HCT116 (cell line): ENCODE results near the gene DIP2B. TPM values are rescaled to one million over a fixed set of nuclear protein-coding genes. Genes with fewer than 3 reads are reported as not detected.

Experiments
- ATAC-seq: fragments of 200-7000 bp; cut with Tn5 transposase; 2 replicates; pipeline ENCODE4 v1.9.1; 2020; ENCODE audit warnings: mild to moderate bottlenecking, moderate library complexity
- BruUV-seq: library from RNA; stranded (reverse); fragments of 400-500 nt; replicated peaks from 2 replicates; lab custom pipeline; 2021; lab: Mats Ljungman, UMichigan
- CTCF ChIA-PET: fragments of 300-600 bp; sonication (Branson Sonifier 250); formaldehyde crosslinking; loops from one replicate; lab custom pipeline; 2021; ENCODE audit warnings: antibody characterized with exemption; lab: Charles Lee
- POLR2A ChIA-PET: fragments of 300-600, 350-600 bp; sonication (Branson Sonifier 250); formaldehyde crosslinking; loops from one replicate; lab custom pipeline; 2021; ENCODE audit warnings: antibody characterized with exemption; lab: Charles Lee
- RAD21 ChIA-PET, 2 experiments: fragments of 300-600 bp; sonication (Branson Sonifier 250); formaldehyde crosslinking; loops; one replicate each; lab custom pipeline; 2023; ENCODE audit warnings: low total read pairs in 2 of 2; ENCODE audit not compliant: uncharacterized antibody in 2 of 2, unreplicated experiment in 2 of 2, low non-redundant PET in 1 of 2; lab: Charles Lee
- DNase-seq: peaks from one replicate; pipeline ENCODE4 v3.0.0-alpha.2; 2010; ENCODE audit warnings: low read depth, low spot score
- H2AFZ ChIP-seq: fragments of 200-600 bp; shearing (Covaris generic), sonication (generic); 2 replicates; pipeline ENCODE4 v1.6.1; 2017; ENCODE audit warnings: low read depth, mixed run types, mixed read lengths, antibody characterized with exemption, low read length; ENCODE audit not compliant: poor library complexity, severe bottlenecking
- H3K27ac ChIP-seq: 2 replicates; pipeline ENCODE4 v1.5.1; 2012; ENCODE audit warnings: low read depth, low read length
- H3K27me3 ChIP-seq: fragments of 200-600 bp; sonication (generic); 2 replicates; pipeline ENCODE4 v1.6.1; 2016; ENCODE audit warnings: mixed run types, low read length, mixed read lengths; ENCODE audit not compliant: insufficient read depth
- H3K36me3 ChIP-seq, 2 experiments: fragments of 200-500 bp in 1 of 2; fragments of 200-600 bp in 1 of 2; sonication (Bioruptor generic) in 1 of 2; sonication (generic) in 1 of 2; 2 replicates each; pipeline versions ENCODE4 v1.5.1 to v1.6.1; 2014 to 2016; ENCODE audit warnings: low read length in 2 of 2, inconsistent platforms in 1 of 2, mixed read lengths in 1 of 2, mixed run types in 1 of 2; ENCODE audit not compliant: insufficient read depth in 2 of 2, control insufficient read depth in 1 of 2
- H3K4me1 ChIP-seq, 2 experiments: fragments of 200-600 bp in 1 of 2; sonication (generic) in 1 of 2; 2 replicates each; pipeline versions ENCODE4 v1.5.1 to v1.6.1; 2012 to 2017; ENCODE audit warnings: low read length in 2 of 2, inconsistent platforms in 1 of 2, mild to moderate bottlenecking in 1 of 2, mixed read lengths in 1 of 2, mixed run types in 1 of 2, moderate library complexity in 1 of 2; ENCODE audit not compliant: insufficient read depth in 2 of 2, control insufficient read depth in 1 of 2
- H3K4me2 ChIP-seq: fragments of 200-600 bp; sonication (generic); 2 replicates; pipeline ENCODE4 v1.6.1; 2017; ENCODE audit warnings: mixed run types, low read length, mixed read lengths
- H3K4me3 ChIP-seq, 2 experiments: fragments of 200-600 bp in 1 of 2; sonication (generic) in 1 of 2; replicated peaks in 1 of 2; 2 replicates each; pipeline ENCODE4 v1.5.1; 2011 to 2016; ENCODE audit warnings: low read length in 2 of 2, control low read depth in 1 of 2, low read depth in 1 of 2, mild to moderate bottlenecking in 1 of 2, mixed read lengths in 1 of 2, mixed run types in 1 of 2
- H3K79me2 ChIP-seq: fragments of 200-600 bp; sonication (generic); 2 replicates; pipeline ENCODE4 v1.6.1; 2017; ENCODE audit warnings: mild to moderate bottlenecking, mixed run types, low read length, moderate library complexity, mixed read lengths; ENCODE audit not compliant: insufficient read depth
- H3K9ac ChIP-seq: fragments of 200-600 bp; sonication (generic); 2 replicates; pipeline ENCODE4 v1.6.1; 2016; ENCODE audit warnings: low read length, mixed read lengths
- H3K9me2 ChIP-seq: fragments of 200-600 bp; sonication (generic), shearing (Covaris generic); 2 replicates; pipeline ENCODE4 v1.6.1; 2017; ENCODE audit warnings: mixed run types, mild to moderate bottlenecking, moderate library complexity; ENCODE audit not compliant: insufficient read depth
- H3K9me3 ChIP-seq, 2 experiments: fragments of 200-500 bp in 1 of 2; fragments of 200-600 bp in 1 of 2; sonication (Bioruptor generic) in 1 of 2; sonication (generic) in 1 of 2; 2 replicates each; pipeline ENCODE4 v1.6.1; 2014 to 2017; ENCODE audit warnings: low read length in 2 of 2, mixed read lengths in 2 of 2, inconsistent platforms in 1 of 2, low read depth in 1 of 2, mild to moderate bottlenecking in 1 of 2, mixed run types in 1 of 2, moderate library complexity in 1 of 2; ENCODE audit not compliant: control insufficient read depth in 1 of 2, insufficient read depth in 1 of 2
- H4K20me1 ChIP-seq: fragments of 200-600 bp; sonication (generic), shearing (Covaris generic); 2 replicates; pipeline ENCODE4 v1.6.1; 2017; ENCODE audit warnings: mixed run types, mild to moderate bottlenecking, moderate library complexity; ENCODE audit not compliant: insufficient read depth
- ATF3 ChIP-seq: IDR thresholded peaks from 2 replicates; pipeline ENCODE4 v1.6.1; 2012
- CEBPB ChIP-seq: IDR thresholded peaks from 2 replicates; pipeline ENCODE4 v1.6.1; 2012; ENCODE audit warnings: low read depth
- EGR1 ChIP-seq: IDR thresholded peaks from 2 replicates; pipeline ENCODE4 v1.6.1; 2012; ENCODE audit warnings: low read depth
- ELF1 ChIP-seq: IDR thresholded peaks from 2 replicates; pipeline ENCODE4 v1.6.1; 2012; ENCODE audit warnings: low read depth, borderline replicate concordance
- EZH2phosphoT487 ChIP-seq: fragments of 200-600 bp; IDR thresholded peaks from 2 replicates; pipeline ENCODE4 v1.6.1; 2018; ENCODE audit warnings: antibody characterized with exemption, borderline replicate concordance
- FOSL1 ChIP-seq: IDR thresholded peaks from 2 replicates; pipeline ENCODE4 v1.6.1; 2012; ENCODE audit warnings: low read depth
- JUND ChIP-seq: IDR thresholded peaks from 2 replicates; pipeline ENCODE4 v1.6.1; 2012
- MAX ChIP-seq: IDR thresholded peaks from 2 replicates; pipeline ENCODE4 v1.6.1; 2012
- POLR2A ChIP-seq: IDR thresholded peaks from 2 replicates; pipeline ENCODE4 v1.7.0; 2011; ENCODE audit warnings: borderline replicate concordance; ENCODE audit not compliant: insufficient read depth, insufficient read length; ENCODE audit errors: extremely low read depth
- POLR2AphosphoS5 ChIP-seq: IDR thresholded peaks from 2 replicates; pipeline ENCODE4 v1.6.1; 2011; ENCODE audit warnings: mild to moderate bottlenecking, low read depth, low read length, moderate library complexity
- RAD21 ChIP-seq: IDR thresholded peaks from 2 replicates; pipeline ENCODE4 v1.6.1; 2012; ENCODE audit warnings: low read depth, mild to moderate bottlenecking
- SIN3A ChIP-seq: IDR thresholded peaks from 2 replicates; pipeline ENCODE4 v1.6.1; 2012; ENCODE audit warnings: low read depth
- SP1 ChIP-seq: IDR thresholded peaks from 2 replicates; pipeline ENCODE4 v1.6.1; 2012; ENCODE audit warnings: low read depth
- SRF ChIP-seq: IDR thresholded peaks from 2 replicates; pipeline ENCODE4 v1.6.1; 2012; ENCODE audit warnings: low read depth
- YY1 ChIP-seq: IDR thresholded peaks from 2 replicates; pipeline ENCODE4 v1.6.1; 2011; ENCODE audit warnings: low read length, low read depth, moderate library complexity, mild to moderate bottlenecking; ENCODE audit not compliant: insufficient replicate concordance; ENCODE audit errors: extremely low read depth
- ZFX ChIP-seq: fragments of 450-650 bp; IDR thresholded peaks from 2 replicates; pipeline ENCODE4 v1.6.1; 2017
- intact Hi-C: fragments of 100-400 bp; cut with micrococcal nuclease; formaldehyde crosslinking; loops from 2 replicates; pipeline ENCODE4 v1.10.0; 2022
- total RNA-seq: library from RNA; stranded (reverse); gene quantifications from one replicate; pipeline ENCODE4 v1.2.1, GENCODE V29; 2021; ENCODE audit not compliant: unreplicated experiment

Gene DIP2B
- total RNA-seq, 1 experiment from 2014 or later: 32.3 TPM

- TF ChIP-seq FOSL1 (no peak), SRF (no peak)
Measured at GRCh38 chr12:50699940-50700339, 195.2 kb downstream of the DIP2B start (continued).

GRCh38 chr12:50706606-50707005 is 201.8 kb downstream of the DIP2B start:
- CTCF ChIA-PET: no interaction called here
- Histone ChIP-seq H3K27ac (no peak overlapping the region), H3K27me3 (no peaks in the 10 kb centered on the region), H3K9ac (no peak overlapping the region), H3K36me3 (peaks cover 13 to 25% of the 10 kb centered on the region in 2 experiments; a peak in 3 of 4 replicates), H2AFZ (no peak overlapping the region), H4K20me1 (no peaks in the 10 kb centered on the region), H3K9me3 (no peaks in the 10 kb centered on the region), H3K79me2 (no peaks in the 10 kb centered on the region), H3K4me3 (no peak overlapping the region), H3K4me1 (no peaks in the 10 kb centered on the region)
- ATAC-seq: no peak
- no peak for DNase-seq
- TF ChIP-seq JUND (no peak), YY1 (no peak), CEBPB (no peak), POLR2AphosphoS5 (no peak), SIN3A (no peak), MAX (no peak), ELF1 (no peak), ZFX (no peak), SP1 (no peak), EZH2phosphoT487 (no peak), ATF3 (no peak), RAD21 (no peak), POLR2A (no peak), EGR1 (no peak)
- TF ChIP-seq, all 23 proteins: peak for 0
- H3K9me2 ChIP-seq: no peaks in the 10 kb centered on the region
- H3K4me2 ChIP-seq: no peak overlapping the region
- no TSS peak for BruUV-seq
- ChIA-PET POLR2A (no interaction called here), RAD21 (no interaction called here)
- intact Hi-C loops: no loop called here
